Muscle of leg (tissue), 16 donors: ENCODE data around the gene OR6N2. TPM values are rescaled to one million over a fixed set of nuclear protein-coding genes. Genes with fewer than 3 reads are reported as not detected.

ENCODE experiments used
- DNase-seq: peaks from one replicate; pipeline ENCODE4 v3.0.0; 2013
- H3K27ac ChIP-seq: one replicate; pipeline ENCODE4 v1.5.1; 2013; ENCODE audit warnings: mild to moderate bottlenecking, low read length, control low read depth
- H3K27me3 ChIP-seq: one replicate; pipeline ENCODE4 v1.6.1; 2013; ENCODE audit warnings: low read length; ENCODE audit not compliant: control insufficient read depth, insufficient read depth
- H3K36me3 ChIP-seq: one replicate; pipeline ENCODE4 v1.6.1; 2013; ENCODE audit warnings: low read length; ENCODE audit not compliant: control insufficient read depth, insufficient read depth
- H3K4me1 ChIP-seq: one replicate; pipeline ENCODE4 v1.6.1; 2013; ENCODE audit warnings: low read length; ENCODE audit not compliant: control insufficient read depth, insufficient read depth
- H3K4me3 ChIP-seq: one replicate; pipeline ENCODE4 v1.5.1; 2013; ENCODE audit warnings: low read length, control low read depth
- H3K9me3 ChIP-seq: replicated peaks from 2 replicates; pipeline ENCODE4 v1.6.1; 2013; ENCODE audit warnings: low read depth, low read length; ENCODE audit not compliant: control insufficient read depth
- WGBS: methylation state at CpG from one replicate; pipeline ENCODE4 v1.1.5; 2013; ENCODE audit warnings: missing lambda C conversion rate; ENCODE audit not compliant: insufficient coverage; 5-methylcytosine and 5-hydroxymethylcytosine counted together
- long read RNA-seq, 11 donors: transcript quantifications; one replicate each; lab custom pipeline, GENCODE V29; 2026
- polyA plus RNA-seq, 8 donors: library from polyadenylated mRNA; unstranded; fragments of 120-200 nt; gene quantifications; one replicate each; pipeline versions ENCODE4 v1.2.1 to v1.2.3, GENCODE V29; 2013; ENCODE audit warnings: inconsistent platforms in 1 of 8, low replicate concordance in 1 of 8; ENCODE audit not compliant: insufficient read length in 8 of 8, insufficient read depth in 1 of 8
- total RNA-seq: library from RNA; stranded (reverse); fragments of 120-200 nt; gene quantifications from one replicate; pipeline ENCODE4 v1.2.4, GENCODE V29; 2013

OR6N2 gene, protein sequence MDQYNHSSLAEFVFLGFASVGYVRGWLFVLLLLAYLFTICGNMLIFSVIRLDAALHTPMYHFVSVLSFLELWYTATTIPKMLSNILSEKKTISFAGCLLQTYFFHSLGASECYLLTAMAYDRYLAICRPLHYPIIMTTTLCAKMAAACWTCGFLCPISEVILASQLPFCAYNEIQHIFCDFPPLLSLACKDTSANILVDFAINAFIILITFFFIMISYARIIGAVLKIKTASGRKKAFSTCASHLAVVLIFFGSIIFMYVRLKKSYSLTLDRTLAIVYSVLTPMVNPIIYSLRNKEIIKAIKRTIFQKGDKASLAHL
- total RNA-seq (not detected), polyA plus RNA-seq (not detected)
- long read RNA-seq, donor 1, partial matches to known transcripts, result 0 of 1 reads
- long read RNA-seq, donor 1, other reads (novel, unspliced or antisense), result 0 of 1 reads
- long read RNA-seq, donor 2, result 0 reads
- long read RNA-seq, donor 3, result 0 reads
- long read RNA-seq, donor 4, result 0 reads
- long read RNA-seq, donor 5, result 0 reads
- long read RNA-seq, donor 6, result 0 reads
- long read RNA-seq, donor 7, result 0 reads
- long read RNA-seq, donor 8, result 0 reads
- long read RNA-seq, donor 9, result 0 reads
- long read RNA-seq, donor 10, result 0 reads
- long read RNA-seq, donor 11, result 0 reads

DNA sequence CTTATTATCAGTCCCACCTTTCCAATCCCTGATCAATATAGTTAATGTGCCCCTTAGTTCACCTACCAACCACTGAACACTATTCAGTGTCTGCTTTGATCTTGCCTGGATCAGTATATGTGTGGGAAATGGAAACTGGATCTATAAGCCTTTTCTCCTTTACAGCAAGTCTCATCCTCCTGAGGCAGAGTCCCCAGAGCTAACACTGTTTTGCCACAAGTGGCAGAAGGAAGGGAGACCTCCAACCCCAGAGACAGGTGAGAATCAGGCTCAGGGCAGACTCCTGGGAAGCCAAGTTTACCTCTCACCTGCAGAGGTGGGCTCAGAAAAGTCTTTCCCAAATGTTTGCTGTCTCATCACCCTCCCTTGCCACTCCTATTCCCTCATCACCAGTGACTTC, at the start of gene OR6N2:
Gene OR6N2 (minus strand): TSS at position 101 of the 400 bp plus-strand sequence. CDS start 3,569 bp downstream, outside the sequence.
- Histone ChIP-seq H3K9me3 (no peaks in the 10 kb centered on the region), H3K4me3 (no peak within 1 kb of the TSS), H3K36me3 (no peaks in the 10 kb centered on the region), H3K27me3 (no peaks in the 10 kb centered on the region), H3K4me1 (no peaks in the 10 kb centered on the region), H3K27ac (no peak within 1 kb of the TSS)
- no peak for DNase-seq

DNA sequence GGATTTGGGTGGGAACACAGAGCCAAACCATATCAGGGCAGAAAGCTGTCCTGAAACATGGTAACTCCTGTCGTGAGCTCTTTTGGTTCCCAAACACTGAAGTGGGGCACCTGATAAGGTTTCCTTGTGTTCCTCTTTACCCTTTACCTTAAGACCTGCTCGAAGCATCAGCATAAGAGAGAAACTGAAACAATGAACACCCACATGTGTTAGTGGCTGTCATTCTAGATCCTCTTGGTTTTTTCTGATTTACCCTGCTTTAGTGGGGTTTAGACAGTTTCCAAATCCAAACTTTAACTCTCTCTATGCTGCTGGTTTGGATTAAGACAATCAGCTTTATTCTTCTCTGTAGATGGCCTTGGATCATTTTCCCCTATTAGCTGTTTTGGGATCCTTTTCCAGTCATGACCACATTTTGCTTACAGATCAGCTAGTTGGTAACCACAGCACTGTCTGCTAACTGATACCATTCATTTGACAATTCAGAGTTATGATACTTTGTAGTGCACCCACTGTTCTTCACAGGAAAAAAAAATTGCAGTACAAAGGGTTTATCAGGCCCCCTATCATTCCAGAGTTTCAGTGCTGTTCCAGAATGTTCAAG, 49.2 kb upstream of the OR6N2 start:
- Histone ChIP-seq H3K4me3 (no peak overlapping the region), H3K27me3 (no peaks in the 10 kb centered on the region), H3K9me3 (peaks cover 2% of the 10 kb centered on the region), H3K27ac (no peak overlapping the region), H3K4me1 (no peaks in the 10 kb centered on the region), H3K36me3 (no peaks in the 10 kb centered on the region)
- WGBS, result 71% methylated on average over 1 of the region's 2 CpGs
- no peak for DNase-seq

DNA sequence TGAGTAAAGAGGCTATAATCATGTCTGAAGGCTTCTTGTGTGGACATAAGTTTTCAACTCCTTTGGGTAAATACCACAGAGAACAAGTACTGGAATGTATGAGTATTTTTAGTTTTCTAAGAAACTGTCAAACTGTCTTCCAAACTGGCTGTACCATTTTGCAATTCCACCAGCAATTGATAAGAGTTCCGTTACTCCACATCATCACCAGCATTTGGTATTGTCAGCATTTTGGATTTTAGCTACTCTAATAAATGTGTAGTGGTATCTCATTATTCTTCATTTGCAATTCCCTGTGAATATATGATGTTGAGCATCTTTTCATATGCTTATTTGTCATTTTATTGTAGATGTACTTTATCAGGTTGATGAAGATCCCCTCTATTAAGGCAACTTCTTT, 40.7 kb upstream of the OR6N2 start:
- no peak overlapping the region for H3K27ac ChIP-seq
- WGBS, result no CpG with 5 or more reads among the region's 1 CpG
- no peak for DNase-seq

DNA sequence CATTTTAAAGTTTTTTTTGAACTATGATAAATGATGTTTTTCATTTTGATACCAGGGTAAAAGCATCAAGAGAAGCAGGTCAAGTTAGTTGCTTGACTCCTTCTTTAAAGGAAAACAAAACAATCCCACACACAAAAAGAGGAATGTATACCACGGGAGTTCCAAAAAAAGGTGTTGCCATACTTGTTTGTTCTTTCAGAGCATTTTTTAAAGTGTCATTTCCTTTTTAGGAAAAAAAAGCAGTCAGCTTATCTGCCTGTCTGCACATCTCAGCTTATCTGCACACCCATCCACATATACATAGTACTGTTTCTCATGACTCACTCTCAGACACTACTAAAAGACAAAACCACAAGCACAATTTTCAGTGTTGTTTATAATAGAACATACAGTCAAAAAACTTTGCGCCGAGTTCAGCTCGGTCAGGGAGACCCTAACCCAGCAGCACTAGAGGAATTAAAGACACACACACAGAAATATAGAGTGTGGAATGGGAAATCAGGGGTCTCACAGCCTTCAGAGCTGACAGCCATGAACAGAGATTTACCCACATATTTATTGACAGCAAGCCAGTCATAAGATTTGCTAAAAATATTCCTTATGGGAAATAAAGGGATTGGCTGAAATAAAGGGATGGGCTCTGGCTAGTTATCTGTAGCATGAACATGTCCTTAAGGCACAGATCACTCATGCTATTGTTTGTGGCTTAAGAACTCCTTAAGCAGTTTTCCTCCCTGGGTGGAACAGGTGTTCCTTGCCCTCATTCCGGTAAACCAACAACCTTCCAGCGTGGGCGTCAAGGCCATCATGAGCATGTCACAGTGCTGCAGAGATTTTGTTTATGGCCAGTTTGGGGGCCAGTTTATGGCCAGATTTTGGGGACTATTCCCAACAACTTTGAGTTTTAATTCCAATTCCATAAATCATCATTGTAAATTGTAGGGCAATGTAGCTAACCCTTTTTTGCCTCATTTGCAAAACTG, 38.7 kb upstream of the OR6N2 start:
- H3K4me1 ChIP-seq, result no peaks in the 10 kb centered on the region
- WGBS, result no CpG with 5 or more reads among the region's 7 CpGs
- H3K4me3 ChIP-seq, result no peak overlapping the region
- H3K27me3 ChIP-seq, result no peaks in the 10 kb centered on the region
- H3K27ac ChIP-seq, result no peak overlapping the region
- H3K9me3 ChIP-seq, result no peaks in the 10 kb centered on the region
- DNase-seq, result peak; percentile 13
- no peaks in the 10 kb centered on the region for H3K36me3 ChIP-seq

More for the DNA sequence above, 40.7 kb upstream of the OR6N2 start:
- H3K9me3 ChIP-seq, result no peaks in the 10 kb centered on the region
- no peaks in the 10 kb centered on the region for H3K27me3 ChIP-seq
- H3K4me1 ChIP-seq, result no peaks in the 10 kb centered on the region
- no peaks in the 10 kb centered on the region for H3K36me3 ChIP-seq
- H3K4me3 ChIP-seq, result no peak overlapping the region

DNA sequence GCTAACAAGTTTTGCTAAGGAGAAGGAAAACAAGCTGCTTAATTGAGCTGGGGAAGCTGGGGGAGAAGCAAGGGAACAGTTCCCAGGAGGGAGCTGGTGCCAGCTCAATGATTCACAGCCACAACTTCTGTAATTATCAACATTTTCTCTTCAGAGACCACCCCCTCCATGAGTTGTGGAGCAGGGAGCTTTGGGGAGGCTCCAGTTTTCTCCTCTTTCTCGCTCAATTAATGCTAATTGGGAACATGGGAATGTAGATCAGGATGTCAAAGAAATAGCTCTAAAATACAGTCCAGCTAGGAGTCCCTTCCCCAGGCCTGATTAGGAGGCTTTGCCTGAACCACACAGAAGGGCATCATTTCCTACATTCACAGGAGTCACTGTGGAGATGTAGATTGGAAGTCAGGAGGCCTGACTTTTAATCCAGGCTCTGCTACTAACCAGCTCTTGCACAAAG, 38.0 kb upstream of the OR6N2 start:
- no CpG with 5 or more reads among the region's 1 CpG for WGBS
- H3K9me3 ChIP-seq, result no peaks in the 10 kb centered on the region
- H3K36me3 ChIP-seq, result no peaks in the 10 kb centered on the region
- no peaks in the 10 kb centered on the region for H3K4me1 ChIP-seq
- no peak overlapping the region for H3K27ac ChIP-seq
- no peak overlapping the region for H3K4me3 ChIP-seq
- no peak for DNase-seq
- no peaks in the 10 kb centered on the region for H3K27me3 ChIP-seq

DNA sequence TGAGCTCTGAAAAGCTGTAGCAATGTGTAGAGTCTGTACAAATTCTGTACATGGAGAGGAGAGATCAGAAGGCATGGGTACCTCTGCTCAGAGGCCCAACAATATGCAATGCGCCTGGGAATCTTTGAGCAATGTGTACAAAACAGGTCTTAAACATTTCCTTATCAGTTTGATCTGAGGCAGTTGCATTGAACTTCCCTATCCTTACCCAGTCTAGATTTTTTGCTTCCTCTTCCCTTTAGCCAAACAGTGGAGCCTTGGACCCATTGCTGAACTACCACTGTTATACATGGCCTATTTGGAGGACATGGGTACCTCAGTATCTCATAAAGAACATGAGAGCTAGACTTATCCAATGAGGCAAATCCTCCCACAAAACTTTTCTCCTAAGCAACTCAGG, 37.6 kb upstream of the OR6N2 start:
- no peaks in the 10 kb centered on the region for H3K4me1 ChIP-seq
- whole genome bisulfite sequencing, result no CpG with 5 or more reads among the region's 1 CpG
- H3K36me3 ChIP-seq, result no peaks in the 10 kb centered on the region
- no peak for DNase-seq
- H3K27me3 ChIP-seq, result no peaks in the 10 kb centered on the region
- H3K4me3 ChIP-seq, result no peak overlapping the region
- H3K9me3 ChIP-seq, result no peaks in the 10 kb centered on the region
- H3K27ac ChIP-seq, result no peak overlapping the region

DNA sequence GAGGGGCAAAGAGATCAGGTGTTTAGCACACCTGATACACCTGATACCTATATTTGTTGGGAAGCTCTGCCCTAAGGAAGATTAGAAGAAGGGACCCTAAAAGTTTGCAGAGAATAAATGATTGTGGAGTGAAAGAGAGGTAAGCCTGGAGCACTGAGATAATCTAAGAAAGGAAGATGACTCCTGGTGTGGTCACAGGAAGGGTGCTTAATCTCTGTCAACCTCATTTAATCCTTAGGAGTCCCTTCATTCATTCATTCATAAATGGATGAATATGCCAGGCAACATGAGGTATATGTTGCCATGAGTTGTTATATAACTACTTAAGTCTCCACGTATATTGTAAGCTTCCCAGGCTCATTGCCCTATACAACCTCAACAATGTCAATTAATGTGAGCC, 34.0 kb upstream of the OR6N2 start:
- Histone ChIP-seq H3K4me3 (no peak overlapping the region), H3K27me3 (no peaks in the 10 kb centered on the region), H3K9me3 (no peaks in the 10 kb centered on the region), H3K4me1 (no peaks in the 10 kb centered on the region), H3K27ac (no peak overlapping the region), H3K36me3 (no peaks in the 10 kb centered on the region)
- DNase-seq, result no peak
- no CpG with 5 or more reads among the region's 1 CpG for WGBS

DNA sequence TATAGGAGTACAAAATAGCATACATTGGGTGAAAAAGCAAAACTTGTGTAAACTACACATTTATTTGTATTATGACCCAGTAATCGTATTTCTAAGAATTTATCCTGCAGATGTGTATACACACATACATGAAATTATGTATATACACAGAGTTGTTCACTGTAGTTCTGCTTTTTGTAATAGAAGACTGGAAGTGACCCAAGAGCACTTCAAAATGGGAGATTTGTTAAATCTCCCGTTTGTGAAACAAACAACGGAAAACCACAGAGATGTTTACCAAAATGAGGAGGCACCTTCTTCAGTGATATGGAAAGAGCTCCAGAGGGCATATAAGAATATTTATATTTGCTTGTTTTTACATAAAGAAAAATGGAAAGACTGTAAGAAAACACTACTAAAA, 32.2 kb upstream of the OR6N2 start:
- Histone ChIP-seq H3K27ac (no peak overlapping the region), H3K27me3 (no peaks in the 10 kb centered on the region), H3K9me3 (no peaks in the 10 kb centered on the region), H3K36me3 (no peaks in the 10 kb centered on the region), H3K4me1 (no peaks in the 10 kb centered on the region), H3K4me3 (no peak overlapping the region)
- peak; percentile 23 for DNase-seq
- WGBS, result no CpG with 5 or more reads among the region's 3 CpGs

DNA sequence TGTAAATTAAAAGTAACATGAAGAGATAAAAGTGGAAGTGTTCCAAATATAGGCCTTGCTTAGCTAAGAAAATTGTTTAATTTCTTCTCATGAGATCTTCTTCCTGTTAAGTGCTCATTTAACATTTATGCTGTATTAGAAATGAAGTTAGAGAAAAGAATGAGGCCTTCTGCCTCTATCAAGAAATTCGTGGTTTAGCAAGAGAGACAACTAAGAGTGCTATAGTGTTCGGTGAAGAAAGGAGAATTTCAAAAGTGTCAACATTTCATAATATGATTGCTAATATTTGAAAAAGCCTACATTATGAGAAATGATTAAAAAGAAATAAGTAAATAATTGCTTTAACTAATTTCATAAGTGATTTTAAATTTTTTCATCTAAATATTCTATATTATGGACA, 31.3 kb upstream of the OR6N2 start:
- WGBS, result no CpG with 5 or more reads among the region's 2 CpGs
- no peaks in the 10 kb centered on the region for H3K27me3 ChIP-seq
- no peak overlapping the region for H3K4me3 ChIP-seq
- H3K4me1 ChIP-seq, result no peaks in the 10 kb centered on the region
- H3K36me3 ChIP-seq, result no peaks in the 10 kb centered on the region
- DNase-seq, result no peak
- no peaks in the 10 kb centered on the region for H3K9me3 ChIP-seq
- no peak overlapping the region for H3K27ac ChIP-seq
